Activated T-cell treated with anti-CD3 and anti-CD28 coated beads, Interleukin-2, amount 50 U/mL, for 4 hours (primary cell): ENCODE data around the gene C2orf72. TPM values are rescaled to one million over a fixed set of nuclear protein-coding genes. Genes with fewer than 3 reads are reported as not detected.

ENCODE experiments used
- ATAC-seq, 2 donors: fragments of 200-7000 bp; cut with Tn5 transposase; one replicate each; pipeline ENCODE4 v1.10.0; 2021
- DNase-seq: peaks from one replicate; pipeline ENCODE4 v3.0.0-alpha.2; 2020
- H3K27me3 Mint-ChIP-seq: one replicate; pipeline ENCODE4 v1.8.0; 2021; ENCODE audit warnings: low read depth, mixed read lengths
- H3K36me3 Mint-ChIP-seq: one replicate; pipeline ENCODE4 v1.8.0; 2022; ENCODE audit warnings: mixed read lengths; ENCODE audit not compliant: insufficient read depth
- H3K4me1 Mint-ChIP-seq: one replicate; pipeline ENCODE4 v1.8.0; 2021; ENCODE audit warnings: low read depth, mixed read lengths
- H3K4me3 Mint-ChIP-seq: one replicate; pipeline ENCODE4 v1.8.0; 2021; ENCODE audit warnings: mild to moderate bottlenecking, moderate library complexity, mixed read lengths
- H3K9me3 Mint-ChIP-seq: one replicate; pipeline ENCODE4 v1.8.0; 2021; ENCODE audit warnings: mixed read lengths
- total RNA-seq, 3 donors: library from RNA; stranded (reverse); gene quantifications; one replicate each; pipeline ENCODE4 v1.2.1, GENCODE V29; 2021

C2orf72 gene
- total RNA-seq, 3 donors from 2014 or later: 0.10 TPM; not detected in 2

- H3K27me3 Mint-ChIP-seq: peaks cover 13% of the 10 kb centered on the region
- no peak for ATAC-seq
- H3K36me3 Mint-ChIP-seq: no peaks in the 10 kb centered on the region
- no peak for DNase-seq
- no peak overlapping the region for H3K4me3 Mint-ChIP-seq
- H3K9me3 Mint-ChIP-seq: no peaks in the 10 kb centered on the region
- no peaks in the 10 kb centered on the region for H3K4me1 Mint-ChIP-seq
Observed at GRCh38 chr2:231046916-231047273, 9.6 kb downstream of the C2orf72 start.

- ATAC-seq (no peak), DNase-seq (no peak)
- peaks cover 3% of the 10 kb centered on the region for H3K4me1 Mint-ChIP-seq
- H3K27me3 Mint-ChIP-seq: peaks cover 12% of the 10 kb centered on the region
- no peaks in the 10 kb centered on the region for H3K9me3 Mint-ChIP-seq
- no peak overlapping the region for H3K4me3 Mint-ChIP-seq
- no peaks in the 10 kb centered on the region for H3K36me3 Mint-ChIP-seq
Observed at GRCh38 chr2:231047274-231047922, 10.1 kb downstream of the C2orf72 start.

- Mint-ChIP-seq H3K27me3 (peaks cover 12% of the 10 kb centered on the region), H3K4me3 (no peak overlapping the region)
Observed at GRCh38 chr2:231047923-231048915, 10.9 kb downstream of the C2orf72 start.

GRCh38 chr2:231049286-231050017 lies 12.1 kb downstream of the C2orf72 start:
- no peaks in the 10 kb centered on the region for H3K9me3 Mint-ChIP-seq
- H3K4me1 Mint-ChIP-seq: peaks cover 22% of the 10 kb centered on the region
- no peak for DNase-seq
- peaks cover 14% of the 10 kb centered on the region for H3K27me3 Mint-ChIP-seq
- ATAC-seq: no peak
- H3K36me3 Mint-ChIP-seq: no peaks in the 10 kb centered on the region
- no peak overlapping the region for H3K4me3 Mint-ChIP-seq

More at GRCh38 chr2:231047923-231048915, 10.9 kb downstream of the C2orf72 start:
- Mint-ChIP-seq H3K36me3 (no peaks in the 10 kb centered on the region), H3K4me1 (peaks cover 11% of the 10 kb centered on the region), H3K9me3 (no peaks in the 10 kb centered on the region)
- DNase-seq (no peak), ATAC-seq (no peak)

DNA sequence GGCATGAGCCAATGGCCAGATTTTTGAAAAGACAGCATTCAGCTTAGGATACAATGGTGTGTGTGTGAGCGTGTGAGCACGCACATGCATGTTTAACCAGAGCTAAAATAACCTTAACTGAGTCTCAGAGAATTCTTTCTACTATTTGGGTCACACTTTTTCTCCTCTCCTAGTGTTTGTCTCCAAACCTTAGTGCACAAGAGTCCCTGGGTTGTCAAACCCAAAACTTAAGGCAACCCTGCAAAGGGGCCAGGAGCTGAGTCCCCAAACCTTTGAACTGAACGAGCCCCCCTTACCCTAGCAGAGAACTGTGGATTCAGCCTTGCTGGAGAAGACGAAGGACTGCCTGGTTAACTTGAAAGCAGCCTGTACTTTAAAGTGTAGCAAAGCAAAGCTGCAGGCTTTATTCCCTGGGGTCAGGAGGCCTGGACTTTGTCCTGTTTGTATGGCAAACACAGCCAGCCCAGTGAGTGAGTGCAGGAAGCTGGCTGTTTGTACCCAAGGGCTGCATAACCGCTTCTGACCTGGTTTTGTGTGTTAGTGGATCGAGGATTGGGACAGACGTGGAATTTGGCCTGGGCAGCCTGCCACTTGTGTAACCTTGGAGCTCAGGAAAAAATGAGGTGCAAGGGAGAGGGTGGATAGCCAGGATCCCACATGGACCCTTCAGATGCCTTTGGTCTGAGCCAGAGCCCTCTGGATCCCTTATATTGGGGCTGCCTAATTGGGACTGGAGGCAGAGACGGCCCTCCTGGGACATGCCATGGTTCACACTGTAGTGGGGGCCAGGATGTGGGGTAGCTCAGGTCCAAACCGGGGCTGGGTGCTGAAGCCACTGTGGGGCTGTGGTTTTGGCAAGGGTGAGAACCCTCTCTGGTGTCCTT lies 12.9 kb downstream of the C2orf72 start:
- H3K27me3 Mint-ChIP-seq: peaks cover 14% of the 10 kb centered on the region
- no peaks in the 10 kb centered on the region for H3K9me3 Mint-ChIP-seq
- no peaks in the 10 kb centered on the region for H3K36me3 Mint-ChIP-seq
- H3K4me3 Mint-ChIP-seq: no peak overlapping the region
- H3K4me1 Mint-ChIP-seq: peaks cover 22% of the 10 kb centered on the region
- DNase-seq (no peak), ATAC-seq (no peak)

- no peak for ATAC-seq
- Mint-ChIP-seq H3K9me3 (no peaks in the 10 kb centered on the region), H3K36me3 (no peaks in the 10 kb centered on the region), H3K27me3 (peaks cover 14% of the 10 kb centered on the region), H3K4me3 (no peak overlapping the region), H3K4me1 (peaks cover 22% of the 10 kb centered on the region)
- no peak for DNase-seq
Observed at GRCh38 chr2:231051116-231051515, 13.8 kb downstream of the C2orf72 start.

- Mint-ChIP-seq H3K4me3 (peak overlapping the region; percentile 82), H3K27me3 (peaks cover 9% of the 10 kb centered on the region), H3K36me3 (peaks cover 3% of the 10 kb centered on the region), H3K4me1 (peaks cover 25% of the 10 kb centered on the region), H3K9me3 (no peaks in the 10 kb centered on the region)
- peak; percentile 76 for DNase-seq
- ATAC-seq: peak; percentile 76 to 82
Observed at GRCh38 chr2:231052494-231053451, 15.4 kb downstream of the C2orf72 start.

- peaks cover 9% of the 10 kb centered on the region for H3K27me3 Mint-ChIP-seq
- H3K4me1 Mint-ChIP-seq: peaks cover 36% of the 10 kb centered on the region
- H3K36me3 Mint-ChIP-seq: peaks cover 5% of the 10 kb centered on the region
- DNase-seq: no peak
- no peak for ATAC-seq
- no peaks in the 10 kb centered on the region for H3K9me3 Mint-ChIP-seq
- H3K4me3 Mint-ChIP-seq: no peak overlapping the region
Observed at GRCh38 chr2:231053846-231054245, 16.5 kb downstream of the C2orf72 start.

GRCh38 chr2:231056453-231057416 lies 19.4 kb downstream of the C2orf72 start, which contains the start of gene PSMD1:
TSS of gene PSMD1 (plus strand) at chr2:231056867. CDS start at chr2:231057026, 159 bp downstream.
- Mint-ChIP-seq H3K9me3 (no peaks in the 10 kb centered on the region), H3K27me3 (peaks cover 3% of the 10 kb centered on the region), H3K4me3 (peak within 1 kb of the TSS; percentile 98), H3K36me3 (peaks cover 14% of the 10 kb centered on the region), H3K4me1 (peaks cover 52% of the 10 kb centered on the region)
- DNase-seq (peak; percentile 91), ATAC-seq (peak; percentile 86 to 87)

- Mint-ChIP-seq H3K36me3 (peaks cover 22% of the 10 kb centered on the region), H3K27me3 (peaks cover 3% of the 10 kb centered on the region), H3K4me3 (peak overlapping the region; percentile 98), H3K9me3 (no peaks in the 10 kb centered on the region), H3K4me1 (peaks cover 49% of the 10 kb centered on the region)
- no peak for DNase-seq
- no peak for ATAC-seq
Observed at GRCh38 chr2:231057590-231057989, 20.3 kb downstream of the C2orf72 start.

DNA sequence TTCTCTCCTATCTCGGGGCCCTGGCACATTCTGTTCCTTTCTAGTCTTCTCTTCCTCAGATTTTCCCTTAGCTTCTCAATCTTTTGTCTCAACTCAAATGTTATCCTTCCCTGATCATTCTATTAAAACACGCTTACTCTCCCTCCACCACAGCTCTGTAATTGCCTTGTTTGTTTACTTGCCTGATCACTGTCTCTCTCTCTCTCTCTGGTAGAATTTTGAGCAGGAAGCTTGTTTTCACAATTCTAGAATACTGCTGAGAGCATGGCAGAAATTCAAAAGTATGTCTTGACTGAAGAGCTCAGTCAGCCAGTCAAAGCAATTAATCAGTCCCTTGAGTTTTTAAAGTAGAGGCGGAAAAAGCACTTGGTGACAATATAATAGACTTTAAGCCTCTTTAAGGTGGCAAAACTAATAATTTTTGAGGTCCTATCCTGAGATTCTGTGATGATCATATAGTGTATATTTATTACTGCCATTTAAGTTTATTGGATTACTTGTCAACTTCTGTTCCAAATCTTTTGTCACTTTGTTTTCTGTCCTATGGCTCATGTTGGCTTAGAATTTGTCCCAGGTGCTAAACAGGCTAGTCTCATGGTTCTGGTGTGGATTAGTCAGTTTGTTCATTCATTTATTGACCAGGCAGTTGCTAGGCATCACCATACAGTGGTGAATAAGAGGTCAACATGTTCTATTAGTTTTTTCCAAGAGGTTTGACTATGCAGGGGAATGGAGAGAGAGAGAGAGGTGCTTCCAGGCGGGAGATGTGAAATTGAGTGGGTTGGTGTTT lies 21.6 kb downstream of the C2orf72 start:
- ATAC-seq (no peak), DNase-seq (no peak)
- peak overlapping the region; percentile 98 for H3K4me3 Mint-ChIP-seq
- peaks cover 27% of the 10 kb centered on the region for H3K36me3 Mint-ChIP-seq
- peaks cover 35% of the 10 kb centered on the region for H3K4me1 Mint-ChIP-seq
- no peaks in the 10 kb centered on the region for H3K9me3 Mint-ChIP-seq
- peaks cover 3% of the 10 kb centered on the region for H3K27me3 Mint-ChIP-seq
